HG03039 (cell line): ENCODE results near the gene PI16.
A peak's percentile ranks its signal among the peaks of the same experiment; 100 is the strongest.

Experiments used
- ATAC-seq: cut with Tn5 transposase; IDR thresholded peaks from one replicate; pipeline ENCODE4 v1.9.1; 2021; ENCODE audit warnings: mild to moderate bottlenecking, moderate library complexity; ENCODE audit not compliant: unreplicated experiment

Gene PI16

DNA sequence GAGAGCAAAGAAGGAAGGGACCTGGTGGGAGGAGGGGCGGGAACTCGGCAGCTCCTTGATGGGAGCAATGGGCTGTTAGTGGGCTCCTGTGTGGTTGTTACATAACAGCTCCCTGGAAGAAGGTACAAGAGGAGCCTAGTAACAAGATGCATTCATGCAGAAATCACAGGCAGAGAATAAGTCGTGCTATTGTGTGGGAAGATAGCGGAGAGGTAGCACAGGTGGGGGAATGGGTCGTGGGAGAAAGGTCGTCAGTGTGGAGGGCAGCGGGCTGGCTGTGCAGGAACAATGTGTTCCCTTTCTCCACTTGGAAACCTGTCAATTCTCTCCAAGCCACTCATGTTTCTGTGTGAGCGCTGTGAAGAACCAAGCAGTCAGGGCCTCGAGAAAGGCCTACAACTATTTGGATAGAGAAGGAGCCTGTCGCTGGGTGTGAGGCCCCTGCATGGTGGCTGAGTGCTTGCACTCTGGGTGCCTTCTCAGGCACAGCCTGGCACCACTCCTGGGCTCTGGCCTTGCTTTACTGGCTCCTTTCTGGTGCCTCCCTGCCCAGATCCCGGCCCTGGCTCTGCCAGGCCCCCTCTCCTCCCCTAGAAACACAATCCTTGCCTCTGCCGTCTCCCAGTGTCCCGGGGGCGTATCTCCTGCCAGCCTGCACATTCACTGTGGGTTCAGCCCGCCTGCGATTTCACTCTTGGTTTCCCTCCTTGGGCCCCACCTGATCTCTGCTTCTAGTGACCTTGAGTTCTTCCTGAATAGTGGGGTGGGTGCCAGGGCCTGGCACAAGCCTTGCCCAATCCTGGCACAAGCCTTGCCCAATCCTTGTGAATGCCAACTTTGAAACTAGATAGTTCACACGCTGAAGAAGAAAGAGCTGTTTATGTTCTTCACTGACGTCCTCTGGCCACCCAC is 43.5 kb downstream of the PI16 start:
- ATAC-seq: no peak

DNA sequence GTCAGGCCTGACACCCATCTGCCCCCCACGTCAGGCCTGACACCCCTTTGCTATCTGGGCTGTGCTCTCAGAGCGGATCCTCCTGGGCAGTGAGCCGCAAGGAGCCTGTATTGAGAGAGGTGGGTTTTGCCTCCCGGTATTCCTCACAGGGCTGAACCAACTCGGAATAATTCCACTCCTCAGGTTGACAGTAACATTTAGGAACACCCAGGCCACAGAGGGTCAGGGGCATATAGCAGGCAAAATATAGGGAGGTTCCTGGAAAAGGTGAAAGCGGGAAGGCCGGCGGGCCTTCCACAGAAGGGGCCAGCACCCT is 44.1 kb downstream of the PI16 start:
- no peak for ATAC-seq

DNA sequence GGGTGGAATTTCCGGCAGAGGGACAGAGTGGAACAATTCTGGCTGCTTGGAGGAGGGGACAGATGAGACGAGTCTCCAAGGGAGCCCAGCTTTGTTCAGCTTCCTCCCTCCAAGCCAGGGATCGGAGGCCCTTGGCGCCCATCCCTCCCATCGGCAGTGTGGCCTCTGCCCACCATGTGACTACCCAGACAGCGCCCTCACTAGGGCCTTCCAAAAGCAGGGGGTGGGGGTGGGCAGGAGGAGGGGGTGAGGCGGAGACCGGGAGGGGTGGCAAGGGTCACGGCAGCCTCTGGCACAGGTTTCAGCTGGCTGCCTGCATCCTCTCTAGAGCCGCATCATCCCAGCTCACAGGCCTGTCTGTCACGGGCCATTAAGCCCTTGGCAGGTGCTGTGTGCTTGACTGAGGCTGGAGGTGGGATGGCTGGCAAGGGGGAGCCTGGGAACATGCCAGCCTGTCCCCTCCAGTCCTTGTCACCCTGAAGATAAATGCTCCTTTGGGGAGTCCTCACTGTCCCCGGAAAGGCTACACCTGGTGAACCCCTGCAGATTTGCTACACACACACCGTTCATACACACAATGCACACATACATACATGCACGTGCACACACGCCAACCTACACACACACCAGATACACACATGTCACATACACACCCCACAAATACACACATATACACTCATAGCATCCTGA is 44.7 kb downstream of the PI16 start:
- no peak for ATAC-seq

DNA sequence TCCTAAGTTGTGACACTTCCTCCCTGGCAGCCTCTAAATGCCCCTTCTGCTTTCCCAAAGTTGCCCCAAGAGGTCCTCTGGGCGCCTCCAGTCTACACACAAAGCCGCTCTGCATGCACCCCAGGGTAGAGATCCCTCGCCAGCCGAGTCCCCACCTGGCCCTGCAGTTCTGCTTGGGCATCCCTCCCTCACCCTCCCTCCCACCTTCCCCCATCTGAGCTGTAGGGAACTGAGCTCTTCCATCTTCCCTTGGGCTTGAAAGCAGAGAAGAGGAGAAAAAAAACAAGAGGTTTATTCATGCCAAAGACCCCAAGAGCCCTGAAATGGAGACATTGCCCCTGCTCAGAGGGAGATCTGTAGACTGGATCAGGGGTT is 45.2 kb downstream of the PI16 start:
- ATAC-seq: no peak

DNA sequence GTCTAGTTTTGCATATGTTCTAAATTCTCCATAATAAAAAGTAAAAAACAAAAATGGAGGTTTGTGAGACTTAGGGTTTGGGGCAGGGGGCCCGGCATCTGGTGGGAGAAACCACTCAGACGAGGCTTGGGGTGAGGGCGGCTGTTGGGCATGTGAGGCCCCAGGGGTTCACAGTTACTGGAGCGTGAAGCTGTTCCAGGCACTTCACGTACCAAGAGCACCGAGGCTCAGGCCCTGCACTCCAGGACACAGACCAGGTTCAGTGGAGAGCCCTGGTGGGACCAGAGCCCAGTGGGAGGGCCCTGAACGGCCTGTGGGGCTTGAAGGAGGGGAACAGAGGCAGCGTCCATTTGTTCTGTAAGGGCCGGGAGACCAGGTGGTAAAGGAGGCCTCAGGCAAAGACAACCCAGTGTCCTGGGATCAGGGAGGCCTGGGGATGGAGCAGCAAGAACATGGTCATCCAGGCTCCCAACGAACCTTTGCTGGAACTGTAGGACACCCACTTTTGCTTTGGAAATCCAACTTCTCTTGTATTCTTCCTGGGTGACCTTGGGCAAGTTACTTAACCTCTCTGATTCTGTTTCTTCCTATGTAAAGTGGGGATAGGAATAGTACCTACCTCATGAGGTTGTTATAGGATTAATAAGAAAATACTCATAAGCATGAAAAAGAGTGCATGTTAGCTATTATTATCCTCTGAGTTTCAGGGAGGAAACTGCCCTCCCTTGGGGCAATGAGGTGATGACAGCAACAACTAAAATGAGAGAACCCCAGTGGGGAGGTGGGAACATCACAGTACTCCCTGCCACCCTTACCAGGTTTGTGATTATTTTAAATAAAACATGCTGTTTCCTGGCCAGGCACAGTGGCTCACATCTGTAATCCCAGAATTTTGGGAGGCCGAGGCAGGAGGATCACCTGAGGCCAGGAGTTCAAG is 49.8 kb downstream of the PI16 start:
- ATAC-seq: no peak

DNA sequence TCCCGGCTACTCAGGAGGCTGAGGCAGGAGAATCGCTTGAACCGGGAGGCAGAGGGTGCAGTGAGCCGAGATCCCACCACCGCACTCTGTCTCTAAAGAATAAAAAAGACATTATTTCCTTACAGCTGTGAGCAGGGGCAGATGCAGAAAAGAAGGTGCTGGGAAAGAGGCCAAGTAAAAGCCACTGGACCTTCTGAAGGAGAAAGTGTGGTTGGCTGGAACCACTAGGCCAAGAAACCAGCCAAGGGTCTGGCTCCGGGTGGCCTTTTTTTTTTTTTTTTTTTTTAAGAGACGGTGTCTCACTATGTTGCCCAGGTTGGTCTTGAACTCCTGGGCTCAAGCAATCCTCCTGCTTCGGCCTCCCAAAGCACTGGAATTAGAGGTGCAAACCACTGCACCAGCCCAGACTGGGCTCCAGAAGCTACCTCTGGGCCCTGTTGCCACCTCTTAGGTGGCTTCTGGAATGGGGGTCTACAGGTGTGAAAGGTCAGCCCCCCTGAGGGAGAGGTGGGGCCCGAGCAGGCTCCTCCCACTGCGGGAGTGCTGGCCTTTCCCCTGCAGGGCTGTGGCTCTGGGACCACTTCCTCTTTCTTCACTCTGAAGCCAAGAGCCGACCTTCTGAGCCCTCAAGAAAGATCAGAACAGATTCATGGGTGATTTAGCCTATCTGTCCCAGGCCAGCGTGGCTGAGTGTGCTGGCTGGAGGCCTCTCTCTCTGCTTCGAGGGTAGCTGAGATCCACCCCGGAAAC is 50.7 kb downstream of the PI16 start, which contains the start of gene FGD2:
FGD2 (plus strand) TSS at position 595 of the 750 bp plus-strand sequence. CDS start 163 bp downstream, outside the sequence.
- peak; percentile 47 for ATAC-seq

DNA sequence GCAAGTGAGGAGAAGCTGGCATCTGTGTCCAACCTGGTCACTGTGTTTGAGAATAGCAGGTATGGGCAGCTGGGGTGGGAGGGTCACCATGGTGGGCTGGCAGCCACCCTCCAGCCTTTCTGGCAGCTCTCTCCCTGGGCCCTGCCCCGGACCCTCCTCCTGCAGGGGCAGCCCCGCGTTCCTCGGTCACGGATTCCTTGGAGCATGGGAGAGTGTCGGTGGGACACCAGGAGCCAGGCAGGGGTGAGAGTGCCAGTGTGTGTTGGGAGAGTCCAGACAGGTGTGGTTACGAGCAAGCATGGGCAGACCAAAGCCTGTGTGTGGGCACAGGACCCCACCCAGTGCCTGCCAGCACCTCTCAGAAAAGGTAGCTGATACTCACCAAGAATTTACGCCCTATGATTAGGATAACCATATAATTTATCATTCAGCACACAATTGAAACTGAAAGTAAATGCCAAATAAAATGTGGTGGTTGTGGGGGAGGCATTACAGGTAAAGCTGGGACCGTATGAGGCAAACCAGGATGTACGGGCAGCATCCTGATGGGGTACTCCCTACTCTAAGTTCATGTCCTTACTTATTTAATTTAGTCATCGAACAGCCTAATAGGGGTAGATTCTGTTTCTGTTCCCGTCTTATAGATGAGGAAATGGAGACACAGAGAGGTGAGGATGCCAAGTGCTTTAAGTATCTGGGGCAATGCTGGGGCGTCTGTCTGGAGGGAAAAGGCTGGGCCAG is 51.5 kb downstream of the PI16 start:
- ATAC-seq: peak; percentile 15

DNA sequence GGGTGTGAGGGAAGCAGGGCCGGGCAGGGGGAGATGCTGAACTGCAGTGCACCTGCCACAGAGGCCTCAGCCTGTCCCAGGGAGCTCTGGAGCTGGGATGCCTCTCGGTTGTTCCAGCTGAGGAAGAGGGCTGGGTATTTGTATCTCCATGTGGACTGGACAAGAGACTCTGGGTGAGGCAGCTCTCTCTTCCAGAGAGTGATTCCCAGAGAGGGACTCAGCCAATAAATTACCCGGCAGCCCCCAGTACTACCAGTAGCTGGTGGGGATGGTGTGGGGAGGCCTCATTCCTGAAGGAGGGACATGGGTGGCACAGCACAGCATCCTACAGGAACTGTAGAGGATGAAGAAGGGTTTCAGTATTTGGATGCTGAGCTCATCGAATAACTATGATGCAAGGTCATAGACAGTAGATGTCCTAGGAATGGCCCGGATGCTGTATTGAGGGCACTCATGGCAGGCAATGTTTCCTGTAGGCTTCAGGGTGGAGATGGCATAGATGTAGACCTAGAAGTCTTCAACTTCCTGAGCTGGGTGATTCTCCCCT is 52.3 kb downstream of the PI16 start:
- ATAC-seq: no peak

DNA sequence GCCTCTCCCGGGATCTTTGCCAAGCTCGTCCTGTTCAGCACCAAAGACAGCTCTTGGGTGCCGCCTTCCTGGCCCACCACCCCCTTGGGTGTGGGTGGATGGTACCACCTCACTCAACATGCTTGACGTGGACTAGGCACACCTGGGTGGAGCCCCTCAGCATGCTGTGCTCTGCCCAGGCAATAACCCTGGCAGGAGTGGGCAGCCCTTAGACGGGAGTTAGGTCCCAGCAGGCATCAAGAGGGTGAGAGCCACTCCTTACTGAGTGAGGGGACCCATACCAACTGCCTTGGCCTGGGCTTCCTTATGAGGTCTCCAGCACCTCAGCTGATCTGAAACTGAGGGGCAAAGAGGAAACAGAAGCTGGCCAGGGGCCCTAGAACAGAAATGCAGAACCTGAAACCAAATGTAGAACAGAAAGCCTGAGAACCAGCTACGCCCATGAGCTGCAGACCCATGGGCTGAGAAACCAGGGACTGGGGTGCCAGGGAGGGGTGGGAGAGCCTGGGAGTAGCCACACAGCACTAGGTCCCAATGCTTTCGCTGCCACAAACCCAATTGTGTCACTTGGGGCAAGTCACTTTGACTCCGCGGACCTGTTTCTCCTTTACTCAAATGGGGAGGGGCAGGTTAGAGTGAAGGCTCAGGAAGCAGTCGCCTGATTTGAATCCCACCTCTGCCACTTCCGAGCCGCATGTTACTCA is 53.0 kb downstream of the PI16 start:
- ATAC-seq: no peak

DNA sequence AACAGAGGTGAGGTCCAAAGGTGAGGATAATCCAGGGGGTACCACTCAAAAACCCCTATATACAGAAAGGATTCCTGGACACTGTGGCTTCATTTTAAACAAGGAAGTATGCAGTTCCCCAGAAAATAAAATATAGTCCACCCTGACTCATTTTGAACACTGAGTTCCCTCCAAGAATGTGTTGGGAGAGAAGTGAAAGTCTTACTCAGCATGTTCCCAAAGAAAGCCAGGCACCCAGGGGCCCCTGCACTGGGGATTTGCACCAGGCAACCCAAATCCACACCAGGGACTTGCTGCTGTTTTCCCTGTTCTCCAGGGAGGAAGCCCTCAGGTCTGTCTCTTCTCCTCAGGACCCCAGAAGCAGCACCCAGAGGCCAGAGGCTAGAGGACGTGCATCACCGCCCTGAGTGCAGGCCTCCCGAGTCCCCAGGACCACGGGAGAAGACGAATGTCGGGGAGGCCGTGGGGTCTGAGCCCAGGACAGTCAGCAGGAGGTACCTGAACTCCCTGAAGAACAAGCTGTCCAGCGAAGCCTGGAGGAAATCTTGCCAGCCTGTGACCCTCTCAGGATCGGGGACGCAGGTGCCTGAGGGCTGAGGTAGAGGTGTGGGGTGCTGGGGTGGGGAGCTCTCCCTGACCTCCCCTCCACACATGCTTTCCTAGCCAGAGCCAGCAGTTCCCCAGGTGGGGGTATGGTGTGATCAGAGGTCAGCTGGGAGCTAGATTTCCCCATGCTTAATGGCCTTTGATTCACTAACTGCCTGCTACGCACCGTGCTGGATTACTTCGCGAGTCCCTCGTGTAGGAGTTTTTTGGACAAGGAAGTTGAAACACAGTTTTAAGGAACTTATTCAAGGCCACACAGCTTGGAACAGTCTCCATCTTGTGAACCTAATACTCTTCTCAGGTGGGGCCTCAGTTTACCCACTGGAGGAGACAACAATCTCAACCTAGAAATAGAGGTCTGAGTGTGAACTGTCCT is 54.2 kb downstream of the PI16 start:
- ATAC-seq: no peak

DNA sequence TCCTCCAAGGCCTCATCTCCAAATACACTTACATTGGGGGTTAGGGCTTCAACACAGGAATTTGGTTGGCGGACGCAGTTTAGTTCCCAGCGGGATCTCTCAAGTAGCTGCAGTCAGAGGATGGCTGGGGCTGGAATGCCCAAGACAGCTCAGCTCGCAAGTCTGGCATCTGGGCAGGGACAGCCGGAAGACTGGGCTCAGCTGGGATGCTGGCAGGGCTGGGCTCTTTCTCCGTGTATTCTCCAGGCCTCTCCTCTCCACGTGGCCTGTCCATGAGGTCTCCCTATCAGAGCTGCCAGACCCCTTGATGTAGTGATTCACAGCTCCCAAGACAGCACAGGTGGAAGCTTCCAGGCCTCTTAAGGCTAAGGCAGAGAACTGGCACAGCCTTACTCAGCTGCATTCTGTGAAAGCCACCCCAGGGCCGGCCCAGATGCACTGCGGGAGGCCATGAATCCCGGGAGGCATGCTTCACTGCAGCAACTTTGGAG is 55.9 kb downstream of the PI16 start:
- no peak for ATAC-seq

DNA sequence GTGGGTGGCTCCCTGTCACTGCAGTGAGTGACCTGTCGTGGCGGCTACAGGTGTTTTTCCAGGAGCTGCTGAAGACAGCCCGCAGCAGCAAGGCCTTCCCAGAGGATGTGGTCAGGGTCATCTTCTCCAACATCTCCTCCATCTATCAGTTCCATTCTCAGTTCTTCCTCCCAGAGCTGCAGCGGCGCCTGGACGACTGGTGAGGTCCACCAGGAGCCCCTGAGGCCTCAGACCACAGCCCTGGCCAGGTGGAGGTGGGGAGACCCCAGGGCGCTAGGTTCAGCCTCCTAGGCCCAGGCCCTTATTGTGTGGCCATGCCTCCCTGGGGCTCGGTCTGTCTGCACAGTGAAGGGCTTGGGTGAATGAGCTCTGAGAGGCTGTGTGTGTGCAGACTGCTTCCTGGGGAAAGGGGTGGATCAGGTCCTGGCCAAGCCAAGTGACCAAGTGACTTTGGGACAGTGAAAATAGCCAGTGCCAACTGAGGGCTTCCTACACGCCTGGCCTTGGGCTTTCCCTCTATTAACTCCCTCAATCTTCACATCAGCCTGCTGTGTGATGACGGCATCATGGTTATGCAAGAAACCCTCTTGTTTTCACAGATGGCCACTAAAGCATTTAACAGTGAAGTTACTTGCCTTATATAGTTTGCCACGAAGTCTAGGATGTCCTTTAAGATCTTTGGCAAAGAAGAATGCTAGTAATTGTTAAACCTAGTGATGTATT is 57.3 kb downstream of the PI16 start:
- ATAC-seq: no peak

DNA sequence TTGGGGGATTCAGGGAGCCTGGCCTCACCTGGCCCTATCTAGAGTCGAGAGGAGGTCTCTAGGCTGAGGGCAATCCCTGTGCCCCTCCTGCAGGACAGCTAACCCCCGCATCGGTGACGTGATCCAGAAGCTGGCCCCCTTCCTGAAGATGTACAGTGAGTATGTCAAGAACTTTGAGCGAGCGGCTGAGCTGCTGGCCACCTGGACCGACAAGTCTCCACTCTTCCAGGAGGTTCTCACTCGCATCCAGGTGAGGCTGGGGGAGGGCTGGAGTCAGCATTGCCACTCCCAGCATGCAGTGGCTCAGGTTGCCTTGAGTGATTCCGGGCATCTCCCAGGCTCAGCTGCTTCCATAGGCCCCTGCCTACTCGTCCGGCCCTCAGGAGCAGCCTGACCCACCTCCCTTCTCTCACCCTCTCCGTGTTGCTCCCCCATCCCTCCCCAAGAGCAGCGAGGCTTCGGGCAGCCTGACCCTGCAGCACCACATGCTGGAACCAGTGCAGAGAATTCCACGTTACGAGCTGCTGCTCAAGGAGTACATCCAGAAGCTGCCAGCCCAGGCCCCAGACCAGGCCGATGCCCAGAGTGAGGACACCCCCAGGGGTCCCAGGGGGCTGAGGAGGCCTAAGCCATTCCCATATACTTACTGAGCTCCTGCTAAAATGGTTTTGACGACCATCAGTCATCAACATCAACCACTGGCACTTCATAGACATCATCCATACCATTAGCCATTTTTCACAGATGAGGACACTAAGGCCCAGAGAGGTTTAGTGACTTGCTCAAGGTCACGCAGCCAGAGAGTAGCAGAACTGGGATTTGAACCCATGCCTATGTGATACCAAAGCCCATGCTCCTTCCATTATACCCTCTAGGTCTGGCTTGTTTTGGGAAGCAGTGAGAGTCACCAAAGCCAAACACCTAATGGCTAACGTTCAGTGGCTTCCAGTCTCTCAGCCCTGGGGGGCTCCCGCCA is 59.3 kb downstream of the PI16 start:
- no peak for ATAC-seq
